Uterus (tissue), 2 donors: ENCODE results near the gene THSD4.

Source experiments
- CTCF ChIP-seq, 4 experiments: fragments of 200-600 bp in 2 of 4; fragments of 450-650 bp in 2 of 4; sonication (generic) in 2 of 4; IDR thresholded peaks; one replicate each; pipeline ENCODE4 v1.5.1; 2016 to 2019; ENCODE audit warnings: antibody characterized with exemption in 4 of 4, mild to moderate bottlenecking in 2 of 4, moderate library complexity in 1 of 4
- POLR2A ChIP-seq, 2 donors: fragments of 450-650 bp; IDR thresholded peaks; one replicate each; pipeline ENCODE4 v1.6.1; 2016; ENCODE audit warnings: antibody characterized with exemption in 2 of 2, mild to moderate bottlenecking in 1 of 2, moderate library complexity in 1 of 2

- TF ChIP-seq CTCF (IDR thresholded peaks at IDR 0.05): no peak
- TF ChIP-seq POLR2A (IDR thresholded peaks at IDR 0.05): no peak
These were observed 591.4 kb downstream of the THSD4 start for GRCh38 chr15:71706461-71707229.
